Breast epithelium (tissue), 3 donors: ENCODE results near the gene IGDCC3.

Source experiments
- CTCF ChIP-seq, 3 donors: fragments of 450-650 bp; IDR thresholded peaks; one replicate each; pipeline ENCODE4 v1.5.1; 2016 to 2017; ENCODE audit warnings: antibody characterized with exemption in 3 of 3, mild to moderate bottlenecking in 3 of 3, moderate library complexity in 3 of 3
- POLR2A ChIP-seq: fragments of 450-650 bp; IDR thresholded peaks from one replicate; pipeline ENCODE4 v1.6.1; 2016; ENCODE audit warnings: antibody characterized with exemption, mild to moderate bottlenecking, moderate library complexity
- POLR2AphosphoS5 ChIP-seq, 3 donors: sonication (generic); formaldehyde crosslinking; IDR thresholded peaks; one replicate each; pipeline ENCODE4 v1.6.1; 2017; ENCODE audit warnings: antibody characterized with exemption in 3 of 3

- TF ChIP-seq CTCF (IDR thresholded peaks at IDR 0.05) (no peak), POLR2A (no peak), POLR2AphosphoS5 (IDR thresholded peaks at IDR 0.05) (no peak)
These were observed 79.1 kb downstream of the IGDCC3 start for GRCh38 chr15:65298731-65299130.
